NCI-H226 (cell line): ENCODE results near the gene PPP3CB.
A peak's percentile ranks its signal among the peaks of the same experiment; 100 is the strongest.
"Not testable (repeated sequence)": the region's sequence is repeated elsewhere in the genome, so short reads cannot be mapped to it uniquely, and the experiment has no call there.

Experiments used
- DNase-seq: peaks from one replicate; pipeline ENCODE4 v3.0.0-alpha.2; 2015

PPP3CB gene

DNA sequence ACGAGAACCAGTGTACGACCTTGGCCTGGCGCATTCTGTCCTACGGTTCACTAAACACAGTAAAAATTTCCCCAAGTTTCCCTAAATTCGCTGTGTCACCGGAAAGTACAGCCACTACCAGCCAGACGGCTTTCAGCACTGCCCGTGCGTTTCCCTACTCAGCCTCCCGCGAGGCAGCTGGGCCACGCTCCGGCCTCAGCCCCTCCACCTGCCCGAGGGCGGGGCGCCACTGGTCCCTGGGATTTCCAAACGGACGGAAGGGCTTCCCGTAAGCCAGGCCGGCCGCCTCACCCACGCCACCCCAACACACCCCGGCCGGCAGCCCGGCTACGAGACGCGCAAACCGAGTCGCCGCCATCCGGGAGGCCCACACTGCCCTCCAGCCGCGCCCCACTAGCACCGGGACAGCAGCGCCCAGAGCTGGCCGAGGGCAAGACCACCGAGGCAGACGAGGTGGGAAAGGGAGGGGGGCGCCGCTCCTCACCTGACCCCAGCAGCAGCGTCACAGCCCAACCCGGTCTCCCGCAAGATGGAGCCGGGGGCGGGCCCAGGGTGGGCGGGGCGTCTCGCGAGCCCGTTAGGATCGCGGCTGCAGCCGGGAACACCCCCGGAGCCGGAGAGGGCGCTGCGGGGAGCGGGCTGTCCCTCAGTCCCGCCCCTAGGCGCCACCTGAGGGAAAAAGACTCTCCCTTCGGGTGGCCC lies 82.1 kb downstream of the PPP3CB start, which contains the start of gene ANXA7:
Gene ANXA7, minus strand, starts transcription at position 531 of the 702 bp plus-strand sequence. CDS start 13,202 bp downstream, outside the sequence.
- peak; percentile 89 for DNase-seq

- peak; percentile 30 for DNase-seq
Observed at GRCh38 chr10:73413108-73413527, 82.7 kb downstream of the PPP3CB start.

GRCh38 chr10:73410897-73411296 lies 84.9 kb downstream of the PPP3CB start:
- DNase-seq = no peak

GRCh38 chr10:73408978-73409521 lies 86.8 kb downstream of the PPP3CB start:
- no peak for DNase-seq

- peak; percentile 26 for DNase-seq
Observed at GRCh38 chr10:73408061-73408460, 87.8 kb downstream of the PPP3CB start.

DNA sequence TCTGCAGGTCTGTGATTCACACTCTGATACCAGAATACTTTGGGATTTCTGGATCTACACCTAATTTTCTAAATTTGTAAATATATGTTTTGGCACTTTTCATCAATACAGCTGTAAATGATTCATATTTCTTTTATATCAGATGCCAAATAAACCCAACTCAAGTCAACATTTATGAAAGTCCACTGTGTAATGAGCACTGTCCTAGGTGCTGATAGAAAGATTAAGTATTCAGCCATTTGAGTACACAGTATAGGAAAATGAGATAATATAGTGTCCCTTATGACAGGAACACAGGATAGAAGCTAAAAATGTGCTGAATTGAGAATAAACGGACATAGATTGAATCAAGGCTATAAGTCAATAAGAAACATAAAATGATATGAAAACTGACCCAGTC lies 88.3 kb downstream of the PPP3CB start:
- no peak for DNase-seq

DNA sequence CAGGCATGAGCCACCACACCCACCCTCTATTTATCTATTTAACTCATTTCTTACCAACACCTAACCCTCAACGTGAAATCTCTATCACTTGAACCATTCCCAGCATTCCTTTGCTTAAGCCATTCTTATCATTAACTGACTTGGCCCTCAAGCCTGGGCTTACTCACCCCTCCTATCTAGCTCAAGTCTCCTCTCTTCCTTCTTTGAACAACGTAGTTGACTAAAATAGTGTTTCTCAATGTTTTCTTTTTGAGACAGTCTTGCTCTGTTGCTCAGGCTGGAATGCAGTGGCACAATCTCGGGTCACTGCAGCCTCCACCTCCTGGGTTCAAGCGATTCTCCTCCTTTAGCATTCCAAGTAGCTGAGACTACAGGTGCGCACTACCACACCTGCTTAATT lies 89.0 kb downstream of the PPP3CB start:
- DNase-seq = peak; percentile 84

- no peak for DNase-seq
Observed at GRCh38 chr10:73405556-73405955, 90.3 kb downstream of the PPP3CB start.

GRCh38 chr10:73404690-73405089 lies 91.1 kb downstream of the PPP3CB start:
- DNase-seq = no peak

DNA sequence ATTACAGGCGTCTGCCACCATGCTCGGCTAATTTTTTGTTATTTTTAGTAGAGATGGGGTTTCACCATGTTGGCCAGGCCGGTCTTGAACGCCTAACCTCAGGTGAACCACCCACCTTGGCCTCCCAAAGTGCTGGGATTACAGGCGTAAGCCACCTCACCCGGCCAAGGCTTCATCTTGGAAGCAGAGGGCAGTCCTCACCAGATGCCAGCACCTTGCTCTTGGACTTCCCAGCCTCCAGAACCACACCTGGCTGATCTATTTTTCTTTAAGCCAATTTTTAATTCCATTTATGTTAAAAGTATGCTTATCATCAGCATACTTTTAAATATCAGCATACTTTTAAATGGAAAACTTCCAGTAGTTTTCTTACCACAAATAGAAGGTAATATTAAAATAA lies 94.2 kb downstream of the PPP3CB start:
- DNase-seq = no peak

GRCh38 chr10:73399063-73399462 lies 96.8 kb downstream of the PPP3CB start:
- DNase-seq = no peak

DNA sequence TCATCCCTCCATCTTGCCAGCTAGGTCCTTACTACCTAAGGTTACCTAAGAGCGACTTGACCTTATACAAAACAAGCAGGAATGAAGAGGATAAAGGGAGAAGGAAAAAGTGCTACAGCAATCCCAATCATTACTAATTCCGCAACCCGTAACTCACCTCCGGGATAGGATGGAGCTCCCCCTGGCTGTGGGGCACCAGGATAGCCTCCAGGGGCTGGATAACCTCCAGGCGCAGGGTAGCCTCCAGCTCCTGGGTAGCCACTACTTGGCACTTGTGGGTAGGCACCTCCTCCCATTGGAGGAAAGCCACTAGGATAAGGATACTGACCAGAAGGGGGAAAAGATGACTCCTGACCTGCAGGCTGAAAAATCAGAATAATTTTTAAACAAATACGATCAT lies 97.8 kb downstream of the PPP3CB start:
- DNase-seq = no peak

DNA sequence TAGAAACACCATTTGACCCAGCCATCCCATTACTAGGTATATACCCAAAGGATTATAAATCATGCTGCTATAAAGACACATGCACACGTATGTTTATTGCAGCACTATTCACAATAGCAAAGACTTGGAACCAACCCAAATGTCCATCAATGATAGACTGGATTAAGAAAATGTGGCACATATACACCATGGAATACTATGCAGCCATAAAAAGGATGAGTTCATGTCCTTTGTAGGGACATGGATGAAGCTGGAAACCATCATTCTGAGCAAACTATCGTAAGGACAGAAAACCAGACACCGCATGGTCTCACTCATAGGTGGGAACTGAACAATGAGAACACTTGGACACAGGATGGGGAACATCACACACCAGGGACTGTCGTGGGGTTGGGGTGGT lies 101.5 kb downstream of the PPP3CB start:
- DNase-seq = not testable (repeated sequence)

GRCh38 chr10:73388228-73388627 lies 107.6 kb downstream of the PPP3CB start:
- DNase-seq = no peak

- no peak for DNase-seq
Observed at GRCh38 chr10:73386583-73386982, 109.2 kb downstream of the PPP3CB start.
